ENCODE results near the gene BNC2. TPM values are rescaled to one million over a fixed set of nuclear protein-coding genes. Genes with fewer than 3 reads are reported as not detected.

Gene BNC2
- total RNA-seq, 1 experiment from 2014 or later = 5.7 TPM

- POLR2A ChIA-PET = no interaction called here
These were observed 68.5 kb downstream of the BNC2 start for GRCh38 chr9:16801871-16802466.

GRCh38 chr9:16796304-16796825 is 74.1 kb downstream of the BNC2 start:
- POLR2A ChIA-PET = no interaction called here
- CTCF ChIA-PET = no interaction called here
- Histone ChIP-seq H3K36me3 (ENCODE audit: control insufficient read depth, insufficient read depth, low read length) (no peaks in the 10 kb centered on the region), H3K4me1 (ENCODE audit: control insufficient read depth, insufficient read depth, low read length) (no peaks in the 10 kb centered on the region), H3K9me3 (ENCODE audit: control insufficient read depth, insufficient read depth, low read depth, low read length) (no peaks in the 10 kb centered on the region), H3K27ac (ENCODE audit: low read length) (no peak overlapping the region), H3K4me3 (ENCODE audit: low read depth in 2 of 2, low read length in 2 of 2) (no peak overlapping the region), H3K27me3 (ENCODE audit: control insufficient read depth, insufficient read depth, low read length) (no peaks in the 10 kb centered on the region)
- in situ Hi-C loops (cut with HindIII; ENCODE audit: low pct_unique_long_range_greater_than_20kb, low sequenced_read_pairs) = no loop called here
- intact Hi-C loops (cut with micrococcal nuclease; ENCODE audit: unreplicated experiment) = no loop called here
- BruUV-seq (replicated peaks) = no TSS peak
- ATAC-seq = no peak
- DNase-seq (ENCODE audit: low read depth, low spot score) = no peak
- TF ChIP-seq POLR2AphosphoS5 (IDR thresholded peaks at IDR 0.05; ENCODE audit: low read depth, low read length) = no peak
- TF ChIP-seq SIN3A (IDR thresholded peaks at IDR 0.05; ENCODE audit: borderline replicate concordance, insufficient read depth, low read depth, low read length) = no peak
- TF ChIP-seq REST (IDR thresholded peaks at IDR 0.05; ENCODE audit: insufficient read depth in 1 of 2, low read depth in 2 of 2, low read length in 1 of 2) = no peak
- no peak for TF ChIP-seq TCF7L2 (IDR thresholded peaks at IDR 0.05; ENCODE audit: low read depth, low read length)
- no peak for TF ChIP-seq CTCF (IDR thresholded peaks at IDR 0.05)

More at GRCh38 chr9:16801871-16802466, 68.5 kb downstream of the BNC2 start:
- Histone ChIP-seq H3K9me3 (ENCODE audit: control insufficient read depth, insufficient read depth, low read depth, low read length) (no peaks in the 10 kb centered on the region), H3K4me1 (ENCODE audit: control insufficient read depth, insufficient read depth, low read length) (no peaks in the 10 kb centered on the region), H3K27me3 (ENCODE audit: control insufficient read depth, insufficient read depth, low read length) (no peaks in the 10 kb centered on the region), H3K36me3 (ENCODE audit: control insufficient read depth, insufficient read depth, low read length) (no peaks in the 10 kb centered on the region), H3K4me3 (ENCODE audit: low read depth in 2 of 2, low read length in 2 of 2) (no peak overlapping the region), H3K27ac (ENCODE audit: low read length) (no peak overlapping the region)
- TF ChIP-seq SIN3A (IDR thresholded peaks at IDR 0.05; ENCODE audit: borderline replicate concordance, insufficient read depth, low read depth, low read length) (no peak), REST (IDR thresholded peaks at IDR 0.05; ENCODE audit: insufficient read depth in 1 of 2, low read depth in 2 of 2, low read length in 1 of 2) (no peak), TCF7L2 (IDR thresholded peaks at IDR 0.05; ENCODE audit: low read depth, low read length) (no peak), POLR2AphosphoS5 (IDR thresholded peaks at IDR 0.05; ENCODE audit: low read depth, low read length) (no peak), CTCF (IDR thresholded peaks at IDR 0.05) (no peak)
- intact Hi-C loops (cut with micrococcal nuclease; ENCODE audit: unreplicated experiment) (no loop called here), in situ Hi-C loops (cut with HindIII; ENCODE audit: low pct_unique_long_range_greater_than_20kb, low sequenced_read_pairs) (no loop called here)
- CTCF ChIA-PET = no interaction called here
- ATAC-seq (no peak), DNase-seq (ENCODE audit: low read depth, low spot score) (no peak)
- no TSS peak for BruUV-seq (replicated peaks)

Measured in Panc1 (cell line).